Ishikawa (cell line): Measurements from ENCODE around the gene AMPH.

ENCODE experiments used
- CEBPB ChIP-seq: IDR thresholded peaks from 2 replicates; pipeline ENCODE4 v1.6.1; 2012
- CREB1 ChIP-seq: IDR thresholded peaks from 2 replicates; pipeline ENCODE4 v1.6.1; 2012; ENCODE audit warnings: low read depth
- EGR1 ChIP-seq: IDR thresholded peaks from 2 replicates; pipeline ENCODE4 v1.6.1; 2012
- EP300 ChIP-seq: IDR thresholded peaks from 2 replicates; pipeline ENCODE4 v1.6.1; 2012; ENCODE audit warnings: borderline replicate concordance
- FOXM1 ChIP-seq: IDR thresholded peaks from 2 replicates; pipeline ENCODE4 v1.6.1; 2012; ENCODE audit warnings: low read depth, borderline replicate concordance
- MAX ChIP-seq: IDR thresholded peaks from 2 replicates; pipeline ENCODE4 v1.6.1; 2012
- NFIC ChIP-seq: IDR thresholded peaks from 2 replicates; pipeline ENCODE4 v1.6.1; 2012
- RAD21 ChIP-seq: IDR thresholded peaks from 2 replicates; pipeline ENCODE4 v1.6.1; 2012; ENCODE audit warnings: low read depth
- REST ChIP-seq: IDR thresholded peaks from 2 replicates; pipeline ENCODE4 v1.6.1; 2012; ENCODE audit warnings: low read depth, mild to moderate bottlenecking
- TAF1 ChIP-seq: IDR thresholded peaks from 2 replicates; pipeline ENCODE4 v1.6.1; 2012; ENCODE audit warnings: low read depth, mild to moderate bottlenecking
- TCF12 ChIP-seq: IDR thresholded peaks from 2 replicates; pipeline ENCODE4 v1.6.1; 2012; ENCODE audit warnings: low read depth
- TEAD4 ChIP-seq: IDR thresholded peaks from 2 replicates; pipeline ENCODE4 v1.6.1; 2012
- USF1 ChIP-seq: IDR thresholded peaks from 2 replicates; pipeline ENCODE4 v1.6.1; 2012
- YY1 ChIP-seq: IDR thresholded peaks from 2 replicates; pipeline ENCODE4 v1.6.1; 2012; ENCODE audit warnings: low read depth
- ZBTB7A ChIP-seq: IDR thresholded peaks from 2 replicates; pipeline ENCODE4 v1.6.1; 2012; ENCODE audit warnings: low read depth

The AMPH gene

GRCh38 chr7:38398725-38399321 is 232.3 kb downstream of the AMPH start:
- TF ChIP-seq ZBTB7A (no peak), RAD21 (peak; percentile 75)

GRCh38 chr7:38396852-38397251 is 234.3 kb downstream of the AMPH start:
- TF ChIP-seq CEBPB (no peak), MAX (no peak), USF1 (no peak), RAD21 (no peak), EGR1 (no peak), CREB1 (no peak), TAF1 (no peak), ZBTB7A (no peak), NFIC (no peak), TEAD4 (no peak), EP300 (no peak), TCF12 (no peak), REST (no peak), YY1 (no peak), FOXM1 (no peak)

GRCh38 chr7:38394660-38395059 is 236.5 kb downstream of the AMPH start:
- TF ChIP-seq CEBPB (no peak), RAD21 (no peak), CREB1 (no peak), ZBTB7A (no peak), MAX (no peak), TEAD4 (no peak), EP300 (no peak), USF1 (no peak), NFIC (no peak), EGR1 (no peak), TAF1 (no peak), YY1 (no peak), REST (no peak), TCF12 (no peak), FOXM1 (no peak)

GRCh38 chr7:38393874-38394273 is 237.3 kb downstream of the AMPH start:
- no peak for TF ChIP-seq EGR1
- no peak for TF ChIP-seq ZBTB7A
- no peak for TF ChIP-seq TEAD4
- TF ChIP-seq MAX, result no peak
- TF ChIP-seq NFIC, result no peak
- TF ChIP-seq EP300, result no peak
- no peak for TF ChIP-seq TAF1
- TF ChIP-seq USF1, result no peak
- no peak for TF ChIP-seq FOXM1
- no peak for TF ChIP-seq TCF12

- no peak for TF ChIP-seq ZBTB7A
- no peak for TF ChIP-seq TEAD4
- TF ChIP-seq EGR1, result no peak
- TF ChIP-seq TAF1, result no peak
- no peak for TF ChIP-seq CEBPB
- TF ChIP-seq MAX, result no peak
- TF ChIP-seq TCF12, result no peak
- TF ChIP-seq NFIC, result no peak
- no peak for TF ChIP-seq CREB1
- no peak for TF ChIP-seq USF1
- no peak for TF ChIP-seq FOXM1
- no peak for TF ChIP-seq REST
- no peak for TF ChIP-seq YY1
- TF ChIP-seq EP300, result no peak
- no peak for TF ChIP-seq RAD21
Observed at GRCh38 chr7:38391751-38392150, 239.4 kb downstream of the AMPH start.
